DMS114 treated with DMSO at 0.1 percent for 48 hours (cell line): ENCODE measurements around the gene ZNF385B.

Experiments
- DNase-seq: peaks from one replicate; lab custom pipeline; 2025; ENCODE audit not compliant: unreplicated experiment; lab: John Stamatoyannopoulos, UW

The ZNF385B gene

DNA sequence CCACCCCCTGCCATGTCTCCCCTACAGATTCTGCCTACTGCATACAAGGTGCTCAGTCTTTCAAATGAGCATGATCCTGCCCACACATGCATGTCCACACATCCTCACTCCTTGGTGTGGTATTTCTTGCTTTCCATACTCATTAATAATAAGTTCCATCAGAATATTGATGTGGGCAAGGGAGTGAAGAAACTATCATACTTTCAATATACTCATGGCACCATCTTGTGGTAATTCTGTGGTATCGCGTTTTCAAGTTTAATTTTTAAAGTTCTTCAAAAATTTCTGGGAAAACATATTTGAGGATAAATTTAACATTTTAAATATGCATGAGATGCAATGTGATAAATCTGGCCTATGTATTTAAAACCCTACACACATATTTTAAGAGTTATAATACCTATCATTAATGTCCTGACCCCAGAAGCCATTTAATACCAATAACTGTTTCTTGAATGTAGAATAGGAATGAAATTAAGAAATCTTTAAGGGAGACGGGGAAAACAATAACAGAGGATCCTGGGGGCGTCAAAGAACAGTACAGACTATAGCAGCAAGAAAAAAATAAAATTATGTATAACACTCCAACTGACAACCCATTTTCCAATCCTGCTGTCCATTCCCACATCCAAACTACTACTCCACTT lies 110.1 kb downstream of the ZNF385B start:
- peak; percentile 18 for DNase-seq

DNA sequence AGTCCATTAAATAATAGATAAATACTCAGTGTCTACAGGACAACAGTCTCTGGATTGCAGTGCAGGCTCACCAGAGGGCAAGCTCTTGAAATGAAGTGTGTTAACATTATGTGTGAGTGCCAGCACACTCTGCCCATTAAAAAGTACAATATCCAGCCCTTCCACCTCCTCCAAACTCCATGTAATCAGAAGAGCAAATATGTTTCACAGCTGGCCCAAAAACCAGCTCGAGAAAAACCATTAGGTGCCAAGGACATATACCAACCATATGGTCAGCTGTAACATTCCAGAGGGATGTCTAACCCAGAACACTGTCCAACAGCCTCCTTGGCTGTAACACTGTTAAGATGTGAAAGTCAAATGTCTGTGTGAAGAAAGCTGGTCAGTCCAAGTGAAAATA lies 112.2 kb downstream of the ZNF385B start:
- no peak for DNase-seq

DNA sequence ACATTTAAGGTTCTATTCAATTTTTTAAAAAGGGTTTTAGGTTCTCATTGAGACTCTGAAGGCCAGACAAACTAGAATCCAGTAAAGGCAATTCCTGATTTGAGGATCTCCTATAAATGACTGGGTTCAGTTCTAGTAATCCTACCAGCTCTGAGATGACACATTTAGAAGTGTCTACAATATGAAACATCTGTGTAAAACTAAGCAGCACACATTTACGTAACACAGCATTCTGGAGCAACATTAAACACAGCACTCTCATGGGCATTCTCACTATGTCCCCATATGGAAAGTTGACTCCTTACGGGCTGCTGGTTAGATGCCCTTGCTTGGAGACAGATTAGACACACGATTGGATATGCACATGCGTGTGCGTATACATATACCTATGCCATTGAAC lies 114.4 kb downstream of the ZNF385B start:
- no peak for DNase-seq

DNA sequence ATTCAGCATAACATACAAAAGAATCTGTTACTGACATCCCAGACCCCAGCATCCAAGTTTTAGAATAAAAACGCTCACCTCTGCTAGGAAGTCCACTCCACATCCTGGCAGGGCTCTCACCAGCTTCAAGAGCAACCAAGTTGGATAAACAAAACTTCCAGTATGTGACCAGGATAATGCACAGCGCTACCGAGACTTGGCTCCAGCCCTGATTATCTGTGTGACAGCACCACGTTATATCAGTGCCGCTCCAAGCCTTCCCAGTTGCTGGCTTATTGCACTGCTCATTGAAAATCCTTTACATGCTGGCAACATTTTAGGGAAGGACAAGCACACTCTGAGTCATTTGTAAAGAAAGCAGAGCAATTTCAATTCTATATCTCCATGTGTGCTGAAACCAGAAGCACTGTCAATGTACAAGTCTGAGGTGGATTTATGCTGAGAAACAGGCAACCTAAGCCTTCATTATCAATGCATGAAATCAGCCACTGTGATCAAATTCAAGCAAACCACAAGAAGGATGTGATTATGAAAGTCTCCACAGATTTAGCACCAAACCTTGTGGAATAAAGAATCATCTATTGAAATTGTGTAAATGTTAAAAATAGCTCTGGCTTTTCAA lies 115.7 kb downstream of the ZNF385B start:
- DNase-seq, result no peak

DNA sequence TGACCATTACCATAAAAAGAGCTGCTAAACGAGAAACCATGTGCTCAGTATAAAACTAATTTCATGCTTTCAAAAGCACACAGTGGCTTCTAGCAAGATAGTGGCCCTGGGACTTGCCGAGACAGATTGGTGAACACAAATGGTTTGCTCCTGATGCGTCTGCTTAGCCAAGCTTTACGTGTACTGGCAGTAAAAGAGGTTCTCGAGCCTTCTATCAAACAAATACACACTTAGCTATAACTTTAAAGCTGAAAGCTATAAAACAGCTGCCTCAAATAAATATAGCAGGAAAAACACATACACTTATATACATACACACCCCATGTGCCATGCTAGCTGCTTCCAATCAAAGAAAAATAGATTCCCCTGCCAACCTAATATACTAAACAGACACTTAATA lies 117.0 kb downstream of the ZNF385B start:
- DNase-seq, result no peak

DNA sequence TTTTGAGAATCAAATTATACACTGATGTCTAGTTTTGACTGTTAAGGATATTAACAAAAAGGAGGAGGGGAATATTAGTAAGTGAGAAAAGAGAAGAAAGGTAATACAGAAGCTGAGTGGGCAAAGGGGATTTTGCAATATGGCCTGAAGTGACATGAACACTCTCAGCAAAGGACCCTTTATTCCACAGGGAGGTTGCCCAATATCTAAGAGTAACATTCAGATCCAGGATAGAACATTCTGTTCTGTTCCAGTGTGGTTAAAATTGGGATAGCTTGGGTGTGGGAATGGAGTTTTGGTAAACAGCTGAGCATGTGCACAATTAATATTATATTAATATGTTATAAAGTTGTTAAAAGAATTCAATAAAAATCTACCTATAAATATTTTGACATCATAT lies 120.1 kb downstream of the ZNF385B start:
- no peak for DNase-seq

DNA sequence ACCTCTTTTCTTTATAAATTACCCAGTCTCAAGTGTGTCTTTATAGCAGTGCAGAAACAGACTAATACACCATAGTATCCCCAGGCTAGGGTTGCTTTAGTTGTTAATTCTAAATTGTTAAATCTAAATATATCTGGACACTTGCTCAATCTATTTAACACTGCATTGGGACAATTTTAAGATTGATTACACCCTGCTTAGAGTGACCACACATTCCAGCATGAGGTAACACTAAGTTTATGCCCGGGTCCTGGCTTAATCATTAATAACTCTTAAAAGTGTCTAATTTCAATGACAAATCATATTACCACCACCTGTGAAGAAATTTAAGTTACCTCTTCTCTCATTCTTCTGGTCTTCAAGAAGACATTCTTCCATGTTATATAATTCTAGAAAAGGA lies 131.4 kb downstream of the ZNF385B start:
- no peak for DNase-seq

DNA sequence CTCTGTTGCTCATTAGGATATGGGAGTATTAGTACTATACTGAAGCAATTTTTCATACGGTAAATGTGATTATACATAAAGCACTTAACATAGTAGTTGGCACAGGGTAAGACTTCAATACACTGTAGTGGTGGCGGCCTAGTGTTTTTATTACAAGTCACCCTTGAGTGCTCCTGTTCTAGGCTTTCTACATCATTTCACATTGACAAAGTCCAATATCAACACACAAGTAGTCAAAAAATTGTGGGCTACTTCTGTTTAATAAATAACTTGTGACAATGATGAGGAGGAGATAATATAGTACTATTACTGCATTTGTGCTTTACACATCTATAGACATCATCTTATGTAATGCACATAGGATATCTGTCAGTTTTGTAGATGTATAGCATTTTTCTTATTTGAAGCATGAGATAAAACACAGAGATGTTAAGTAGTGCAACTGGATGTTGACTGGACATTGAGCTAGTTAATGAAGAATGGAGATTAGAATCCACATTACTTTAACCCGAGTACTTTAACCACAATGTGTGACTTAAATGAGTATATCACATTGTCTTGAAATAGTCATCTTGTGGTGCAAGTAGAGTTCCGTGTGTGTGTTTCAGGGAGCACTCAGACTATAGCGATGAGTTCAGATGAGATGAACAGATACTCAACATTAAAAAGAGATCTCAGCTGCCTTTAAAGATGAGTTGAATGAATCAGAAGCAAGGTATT lies 134.8 kb downstream of the ZNF385B start:
- DNase-seq, result no peak

DNA sequence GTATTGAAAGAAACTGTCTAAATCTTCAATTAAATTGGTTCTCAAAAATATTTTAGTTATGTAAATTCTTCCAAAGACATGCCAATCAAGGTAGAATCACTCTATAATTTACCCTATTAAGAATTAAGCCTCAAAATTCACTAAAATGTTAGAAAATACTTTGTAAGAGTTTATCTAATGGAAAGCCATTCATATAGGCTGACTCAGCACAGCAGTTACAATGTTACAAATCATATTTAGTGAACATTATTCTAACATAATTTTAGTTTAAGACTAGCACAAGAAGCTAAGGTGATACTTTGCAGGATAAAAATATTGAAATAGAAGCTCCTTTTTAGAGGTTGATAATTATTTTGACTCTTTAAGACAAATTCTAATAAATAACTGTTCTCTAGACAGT lies 137.0 kb downstream of the ZNF385B start:
- DNase-seq, result no peak

DNA sequence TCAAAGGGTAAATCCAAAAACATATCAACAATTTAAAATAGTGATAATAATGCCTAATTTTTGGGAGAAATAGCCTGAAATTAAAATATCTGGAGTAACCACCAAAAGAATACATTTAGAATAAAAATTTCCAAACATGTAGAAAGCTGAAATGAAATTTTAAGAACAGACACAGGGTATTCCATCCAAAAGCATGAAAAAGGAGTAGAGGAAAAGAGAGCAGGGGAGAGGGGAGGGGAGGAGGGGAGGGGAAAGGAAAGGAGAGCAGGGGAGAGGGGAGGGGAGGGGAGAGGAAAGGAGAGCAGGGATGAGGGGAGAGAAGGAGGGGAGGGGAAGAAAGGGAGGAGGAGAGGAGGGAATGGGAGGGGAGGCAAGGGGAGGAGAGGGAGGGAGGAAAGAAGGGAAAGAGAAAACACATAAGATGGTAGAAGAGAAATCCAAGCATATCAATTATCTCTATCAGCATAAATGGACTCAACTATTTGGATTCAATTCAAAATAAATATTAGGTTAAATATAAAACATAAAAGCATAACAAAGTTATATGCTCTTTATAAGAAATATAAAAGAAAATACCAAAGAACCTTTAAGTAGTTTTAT lies 141.1 kb downstream of the ZNF385B start:
- no peak for DNase-seq

DNA sequence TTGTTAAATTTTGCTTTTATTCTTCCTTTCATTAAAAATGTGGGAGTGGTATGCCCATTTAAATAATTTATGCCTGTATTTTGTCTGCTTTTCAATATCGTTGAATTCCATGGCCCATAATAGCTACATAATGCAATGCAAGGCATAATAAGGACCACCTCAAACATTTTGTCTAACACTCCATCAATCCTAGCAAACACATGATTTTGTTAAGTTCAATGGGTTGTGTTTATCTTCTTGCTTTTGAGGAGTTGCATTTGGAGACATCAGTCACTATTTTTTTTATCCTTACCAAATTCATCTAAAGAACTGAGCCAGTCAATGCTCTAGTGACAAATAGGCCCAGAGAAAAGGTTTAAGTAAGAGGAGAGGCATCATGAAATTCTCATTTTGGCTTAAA lies 145.5 kb downstream of the ZNF385B start:
- no peak for DNase-seq

DNA sequence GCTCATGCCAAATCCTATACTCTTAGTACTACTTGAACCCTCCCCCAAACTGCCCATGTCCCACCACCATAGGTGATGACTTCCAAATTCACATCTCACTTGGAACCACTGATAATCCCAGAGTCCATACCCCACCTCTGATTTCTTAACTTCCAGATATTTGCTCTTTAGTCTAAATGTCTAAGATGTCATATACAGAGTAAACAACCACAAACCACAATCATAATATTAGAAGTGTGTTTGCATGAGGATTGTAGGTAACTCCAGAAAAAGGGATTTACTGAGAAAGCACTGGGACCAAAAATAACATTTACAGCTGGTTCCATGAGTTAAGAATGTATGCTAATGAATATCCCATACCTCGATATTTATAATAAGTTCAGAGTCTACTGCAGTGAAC lies 146.2 kb downstream of the ZNF385B start:
- no peak for DNase-seq

DNA sequence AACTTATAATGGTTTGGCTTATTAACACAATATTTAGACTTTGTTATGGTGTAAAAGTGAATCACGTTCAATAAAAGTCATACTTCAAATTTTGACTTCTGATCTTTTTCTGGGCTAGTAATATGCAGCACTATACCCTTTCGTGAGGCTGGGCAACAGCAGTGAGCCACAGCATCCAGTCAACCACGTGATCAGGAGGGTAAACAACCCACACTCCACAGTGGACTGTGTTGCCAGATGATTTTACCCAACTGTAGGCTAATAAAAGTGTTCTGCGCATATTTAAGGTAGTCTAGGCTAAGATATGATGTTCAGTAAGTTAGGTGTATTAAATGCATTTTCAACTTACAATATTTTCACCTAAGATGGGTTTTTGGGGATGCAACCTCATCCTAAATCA lies 148.6 kb downstream of the ZNF385B start:
- no peak for DNase-seq

DNA sequence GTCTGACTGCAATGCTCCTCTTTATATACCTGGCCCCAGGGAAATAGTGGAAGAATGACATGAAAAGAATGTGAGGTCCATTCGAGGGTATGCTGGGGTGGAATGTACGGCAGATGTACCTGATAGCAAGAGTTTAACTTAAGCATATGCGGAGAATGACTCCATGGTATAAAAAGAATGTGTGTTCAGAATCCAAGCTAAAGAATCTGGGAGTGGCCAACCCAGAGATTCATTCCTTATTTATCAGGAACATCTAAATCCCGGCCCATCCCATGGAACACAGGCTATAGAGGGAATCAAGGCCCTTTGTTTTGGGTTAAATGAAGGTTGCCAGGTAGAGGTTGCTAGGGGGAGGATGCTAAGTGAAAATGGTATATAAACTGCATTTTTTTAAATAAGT lies 150.0 kb downstream of the ZNF385B start:
- no peak for DNase-seq

DNA sequence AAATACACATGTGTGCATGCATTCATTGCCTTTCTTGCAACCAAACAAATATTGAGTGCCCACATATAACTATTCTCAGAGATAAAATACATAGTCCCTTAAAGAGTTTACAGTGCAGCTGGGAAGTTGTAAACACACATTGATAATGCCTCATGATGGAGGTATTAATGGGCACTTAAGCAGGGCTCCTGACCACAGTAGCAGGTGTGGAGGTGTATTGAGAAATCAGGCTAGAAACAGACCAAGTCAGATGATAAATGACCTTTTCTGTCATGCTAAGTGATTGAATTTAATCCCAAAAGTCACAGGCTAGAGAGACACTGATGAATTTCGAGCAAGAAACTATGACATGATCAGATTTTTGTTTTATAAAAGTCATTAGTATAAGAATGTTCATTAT lies 157.7 kb downstream of the ZNF385B start:
- no peak for DNase-seq

DNA sequence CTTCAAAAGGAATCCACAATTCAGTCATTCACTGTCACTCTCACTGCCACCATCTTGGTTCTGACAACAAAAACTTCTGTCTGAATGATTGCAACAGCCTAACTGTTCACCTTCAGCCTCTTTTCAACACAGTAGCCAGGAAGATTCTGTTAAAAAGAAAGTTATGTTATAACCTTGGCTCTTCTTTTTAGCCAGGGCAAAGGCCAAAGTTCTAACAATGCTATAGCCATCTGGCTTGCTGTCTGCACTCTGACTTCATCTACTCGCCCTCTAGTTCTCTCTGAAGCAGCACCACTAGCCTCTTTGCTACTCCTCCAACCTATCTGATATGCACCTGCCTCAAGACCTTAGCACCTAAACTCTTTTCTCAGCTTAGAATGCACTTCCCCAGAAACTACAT lies 158.5 kb downstream of the ZNF385B start:
- DNase-seq, result no peak

DNA sequence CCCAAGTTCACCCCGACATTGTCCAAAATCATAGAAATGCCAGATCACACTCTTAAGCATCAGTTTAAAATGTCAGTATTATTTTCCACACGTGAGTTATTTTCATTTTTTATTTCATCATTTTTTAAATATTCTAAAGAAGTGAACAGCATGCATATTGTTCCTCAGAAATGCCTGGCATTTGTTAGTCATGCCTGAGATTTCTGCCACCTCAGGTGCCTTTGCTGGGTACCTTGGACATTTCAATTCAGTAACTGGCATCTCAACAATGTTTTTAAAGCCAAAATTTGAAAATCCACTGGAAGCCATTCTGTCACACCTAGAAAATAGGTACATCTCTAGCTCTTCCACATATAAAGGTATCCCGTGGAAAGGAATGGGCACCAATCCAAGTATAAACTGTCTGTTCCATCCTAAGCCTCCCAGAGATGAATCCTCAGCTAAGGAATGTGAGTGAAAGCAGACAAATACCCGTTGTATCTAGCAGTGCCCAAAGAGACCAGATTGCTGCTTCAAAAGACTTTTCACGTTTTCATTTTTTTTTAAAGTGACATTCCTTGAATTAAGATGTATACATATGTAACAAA lies 159.8 kb downstream of the ZNF385B start:
- DNase-seq, result no peak

DNA sequence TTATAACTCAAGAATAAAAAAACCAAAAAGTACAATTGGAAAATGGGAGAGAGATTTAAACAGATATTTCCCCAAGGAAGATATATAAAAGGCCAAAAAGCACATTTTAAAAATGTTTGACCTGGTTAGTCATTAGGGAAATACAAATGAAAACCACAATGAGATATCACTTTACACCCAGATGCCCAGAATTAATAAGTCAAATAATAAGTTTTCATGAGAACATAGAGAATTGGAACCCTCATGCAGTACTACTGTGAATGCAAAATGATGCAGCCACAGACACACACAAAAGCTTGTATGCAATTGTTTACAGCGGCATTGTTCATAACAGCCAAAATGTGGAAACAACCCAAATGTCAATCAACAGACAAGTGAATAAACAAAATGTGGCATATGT lies 165.9 kb downstream of the ZNF385B start:
- no peak for DNase-seq

DNA sequence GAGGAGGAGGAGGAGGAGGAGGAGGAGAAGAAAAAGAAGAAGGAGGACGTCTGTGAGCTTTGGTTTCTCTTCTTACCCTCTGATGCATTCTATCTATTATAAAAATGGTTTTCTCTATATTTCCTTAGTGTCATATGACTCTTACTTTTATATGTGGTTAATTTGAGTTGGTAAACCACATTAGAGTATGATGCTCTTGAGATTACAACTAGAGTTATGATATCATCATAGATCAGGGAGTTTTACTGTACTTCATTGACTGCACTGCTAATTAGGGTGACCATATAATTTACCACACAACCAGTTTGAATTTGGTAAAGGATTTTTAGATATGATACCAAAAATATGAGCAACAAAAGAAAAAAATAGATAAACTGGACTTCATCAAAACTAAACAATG lies 166.4 kb downstream of the ZNF385B start:
- no peak for DNase-seq

DNA sequence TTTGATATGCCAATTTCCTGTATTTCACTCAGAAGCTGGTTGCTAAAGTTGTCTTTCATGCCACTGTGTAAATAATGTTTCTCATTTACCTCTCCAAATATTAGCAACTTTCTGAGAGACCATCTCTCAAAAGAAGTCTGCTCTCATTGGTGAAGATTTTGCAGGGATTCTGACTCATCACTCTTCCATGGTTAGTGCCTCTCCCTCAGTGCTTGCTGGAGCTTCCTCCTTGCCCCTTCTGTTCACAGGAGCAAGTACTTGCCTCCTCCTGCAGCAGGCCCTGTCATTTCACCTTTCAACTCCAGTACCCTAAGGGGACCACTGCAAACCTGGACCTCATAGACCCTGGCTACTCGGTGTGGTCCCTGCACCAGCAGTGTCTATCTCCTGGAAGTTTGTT lies 168.8 kb downstream of the ZNF385B start:
- no peak for DNase-seq

DNA sequence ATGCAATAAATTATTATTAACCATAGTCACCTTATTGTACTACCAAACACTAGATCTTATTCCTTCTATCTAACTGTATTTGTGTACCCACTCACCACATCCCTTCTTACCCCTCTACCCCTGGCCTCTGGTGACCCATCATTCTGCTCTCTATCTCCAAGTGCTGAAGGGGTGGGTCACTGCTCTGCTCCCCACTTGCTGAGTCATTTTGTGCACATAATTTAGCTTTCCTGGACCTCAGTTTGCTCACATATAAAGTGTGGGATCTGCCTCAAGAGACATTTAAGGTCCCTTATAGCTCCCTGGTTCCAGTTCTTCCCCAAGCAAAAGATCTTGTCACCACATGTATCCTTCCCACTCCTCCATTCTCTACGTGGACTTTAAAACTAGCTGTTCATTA lies 169.4 kb downstream of the ZNF385B start:
- DNase-seq, result no peak

DNA sequence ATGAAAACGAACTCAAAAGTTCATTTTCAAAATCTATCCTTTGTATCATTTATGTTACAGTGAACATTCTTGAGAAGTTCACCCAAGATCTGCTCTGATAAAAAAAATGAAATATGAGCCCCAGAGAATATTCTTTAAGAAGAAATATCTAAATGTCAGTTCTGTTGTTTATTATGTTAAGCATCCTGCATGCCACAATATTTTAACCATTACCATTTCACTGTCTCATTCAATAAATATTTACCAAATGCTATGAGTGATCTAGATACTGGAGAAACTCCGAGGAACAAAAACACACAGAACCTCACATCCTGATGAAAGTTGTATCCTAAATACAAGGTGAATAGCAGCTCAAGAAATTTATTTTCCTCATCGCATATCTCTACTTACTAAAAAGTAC lies 170.2 kb downstream of the ZNF385B start:
- DNase-seq, result no peak
